Right lung (tissue), 5 donors: Measurements from ENCODE around the gene NDE1. TPM values are rescaled to one million over a fixed set of nuclear protein-coding genes. Genes with fewer than 3 reads are reported as not detected.
"Not testable (repeated sequence)": the region's sequence is repeated elsewhere in the genome, so short reads cannot be mapped to it uniquely, and the experiment has no call there.

Source experiments
- DNase-seq, 2 donors: peaks; one replicate each; pipeline ENCODE4 v3.0.0-alpha.2; 2013
- polyA plus RNA-seq, 5 donors: library from polyadenylated mRNA; unstranded; fragments of 120-200 nt; gene quantifications; one replicate each; pipeline versions ENCODE4 v1.2.1 to v1.2.3, GENCODE V29; 2013; ENCODE audit warnings: inconsistent platforms in 1 of 5, low replicate concordance in 1 of 5; ENCODE audit not compliant: insufficient read length in 5 of 5, insufficient read depth in 1 of 5

NDE1 gene
- polyA plus RNA-seq, 5 donors: 49.6 to 60.7 (median 52.5) TPM

- DNase-seq: no peak
Observed at GRCh38 chr16:15694499-15694898, 44.5 kb downstream of the NDE1 start.

GRCh38 chr16:15699819-15700218, 49.8 kb downstream of the NDE1 start:
- DNase-seq: no peak

- DNase-seq: no peak
Observed at GRCh38 chr16:15701367-15701766, 51.3 kb downstream of the NDE1 start.

GRCh38 chr16:15701975-15702970, 52.2 kb downstream of the NDE1 start:
- no peak for DNase-seq

- DNase-seq: no peak
Observed at GRCh38 chr16:15703029-15703736, 53.1 kb downstream of the NDE1 start.

GRCh38 chr16:15704545-15704987, 54.5 kb downstream of the NDE1 start:
- peak; percentile 20 to 53 for DNase-seq

- DNase-seq: no peak
Observed at GRCh38 chr16:15705064-15705565, 55.1 kb downstream of the NDE1 start.

- no peak for DNase-seq
Observed at GRCh38 chr16:15707332-15707731, 57.3 kb downstream of the NDE1 start.

GRCh38 chr16:15708096-15708495, 58.1 kb downstream of the NDE1 start:
- DNase-seq: no peak

GRCh38 chr16:15708997-15709396, 59.0 kb downstream of the NDE1 start:
- DNase-seq: no peak

GRCh38 chr16:15714393-15715172, 64.5 kb downstream of the NDE1 start:
- no peak for DNase-seq

- DNase-seq: no peak
Observed at GRCh38 chr16:15715221-15715620, 65.2 kb downstream of the NDE1 start.

GRCh38 chr16:15716694-15717447, 66.8 kb downstream of the NDE1 start:
- no peak for DNase-seq

GRCh38 chr16:15721018-15721417, 71.0 kb downstream of the NDE1 start:
- DNase-seq: no peak

- DNase-seq: no peak
Observed at GRCh38 chr16:15723808-15724207, 73.8 kb downstream of the NDE1 start.

GRCh38 chr16:15725641-15726240, 75.7 kb downstream of the NDE1 start:
- DNase-seq: no peak

- no peak for DNase-seq
Observed at GRCh38 chr16:15726715-15727114, 76.7 kb downstream of the NDE1 start.

- DNase-seq: not testable (repeated sequence)
Observed at GRCh38 chr16:15727697-15728096, 77.7 kb downstream of the NDE1 start.

- DNase-seq: no peak
Observed at GRCh38 chr16:15729152-15729551, 79.1 kb downstream of the NDE1 start.

GRCh38 chr16:15732416-15732815, 82.4 kb downstream of the NDE1 start:
- DNase-seq: no peak

- no peak for DNase-seq
Observed at GRCh38 chr16:15735610-15736009, 85.6 kb downstream of the NDE1 start.
